GM18499 (cell line): ENCODE data around the gene OPN5.

Source experiments
- ATAC-seq: cut with Tn5 transposase; IDR thresholded peaks from one replicate; pipeline ENCODE4 v1.9.1; 2021; ENCODE audit warnings: moderate number of reproducible peaks; ENCODE audit not compliant: insufficient read depth, unreplicated experiment

The OPN5 gene

GRCh38 chr6:47851091-47851490 is 69.3 kb downstream of the OPN5 start:
- no peak for ATAC-seq

- no peak for ATAC-seq
Measured at GRCh38 chr6:47852727-47853126, 70.9 kb downstream of the OPN5 start.

GRCh38 chr6:47853766-47854165 is 71.9 kb downstream of the OPN5 start:
- ATAC-seq: no peak

GRCh38 chr6:47854971-47855370 is 73.1 kb downstream of the OPN5 start:
- ATAC-seq: no peak

- no peak for ATAC-seq
Measured at GRCh38 chr6:47859175-47859574, 77.3 kb downstream of the OPN5 start.

GRCh38 chr6:47862731-47863130 is 80.9 kb downstream of the OPN5 start:
- ATAC-seq: no peak

GRCh38 chr6:47865206-47865605 is 83.4 kb downstream of the OPN5 start:
- ATAC-seq: no peak

- ATAC-seq: no peak
Measured at GRCh38 chr6:47875593-47875992, 93.8 kb downstream of the OPN5 start.
